PFSK-1 (cell line): Measurements from ENCODE around the gene HOTAIR.

Experiments
- POLR2AphosphoS5 ChIP-seq: IDR thresholded peaks from 2 replicates; pipeline ENCODE4 v1.6.1; 2012; ENCODE audit warnings: low read depth, mild to moderate bottlenecking, control low read depth, low read length, moderate library complexity
- SIN3A ChIP-seq: IDR thresholded peaks from 2 replicates; pipeline ENCODE4 v1.6.1; 2012; ENCODE audit warnings: mild to moderate bottlenecking, low read length, moderate library complexity, borderline replicate concordance; ENCODE audit not compliant: insufficient read depth
- TAF1 ChIP-seq: IDR thresholded peaks from 2 replicates; pipeline ENCODE4 v1.6.1; 2012; ENCODE audit warnings: low read length, control low read depth, borderline replicate concordance; ENCODE audit not compliant: insufficient read depth
- TF ChIP-seq, protein P1 (sequence below), 2 experiments: IDR thresholded peaks; 2 replicates each; pipeline versions ENCODE4 v1.6.1 to v1.8.0; 2011 to 2012; ENCODE audit warnings: low read depth in 2 of 2, low read length in 2 of 2, control low read depth in 1 of 2, inconsistent platforms in 1 of 2, mild to moderate bottlenecking in 1 of 2, moderate library complexity in 1 of 2; ENCODE audit not compliant: insufficient read depth in 1 of 2

DNA sequence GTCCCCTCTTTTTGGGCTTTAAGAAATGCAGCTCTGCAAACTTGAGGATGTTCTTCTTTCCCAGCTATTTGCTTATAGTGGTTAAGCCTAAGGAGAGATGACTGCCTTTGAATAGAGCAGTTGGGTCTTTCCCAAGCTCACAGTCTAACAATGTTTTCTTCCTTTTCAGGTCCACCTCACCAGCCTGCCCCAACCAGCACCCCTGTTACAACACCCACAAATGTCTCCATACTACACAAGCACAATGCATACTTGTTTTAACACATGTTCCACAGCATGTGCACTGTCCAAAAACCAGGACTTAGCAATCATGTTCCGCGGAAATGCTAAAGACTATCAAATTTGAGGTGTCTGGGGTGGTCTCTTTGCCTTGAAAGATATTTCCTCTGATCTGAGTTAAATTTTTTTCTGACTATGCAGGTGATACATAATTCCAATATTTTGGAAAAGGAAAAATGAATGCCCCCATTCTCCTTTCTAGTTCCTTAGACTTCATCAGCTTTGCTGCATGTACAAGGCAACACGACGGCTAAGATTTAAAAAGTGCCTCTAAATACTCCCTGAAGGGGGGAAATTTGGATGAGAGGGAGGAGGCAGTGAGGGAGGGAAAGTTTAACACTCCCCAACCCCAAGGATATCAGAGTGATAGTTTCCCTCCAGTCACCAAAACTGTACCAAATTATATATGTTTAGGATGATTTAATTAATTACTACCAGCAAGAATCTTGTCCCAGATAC lies 42.7 kb downstream of the HOTAIR start:
- TF ChIP-seq POLR2AphosphoS5 (no peak), TAF1 (no peak), SIN3A (no peak)
- TF ChIP-seq, protein P1, sequence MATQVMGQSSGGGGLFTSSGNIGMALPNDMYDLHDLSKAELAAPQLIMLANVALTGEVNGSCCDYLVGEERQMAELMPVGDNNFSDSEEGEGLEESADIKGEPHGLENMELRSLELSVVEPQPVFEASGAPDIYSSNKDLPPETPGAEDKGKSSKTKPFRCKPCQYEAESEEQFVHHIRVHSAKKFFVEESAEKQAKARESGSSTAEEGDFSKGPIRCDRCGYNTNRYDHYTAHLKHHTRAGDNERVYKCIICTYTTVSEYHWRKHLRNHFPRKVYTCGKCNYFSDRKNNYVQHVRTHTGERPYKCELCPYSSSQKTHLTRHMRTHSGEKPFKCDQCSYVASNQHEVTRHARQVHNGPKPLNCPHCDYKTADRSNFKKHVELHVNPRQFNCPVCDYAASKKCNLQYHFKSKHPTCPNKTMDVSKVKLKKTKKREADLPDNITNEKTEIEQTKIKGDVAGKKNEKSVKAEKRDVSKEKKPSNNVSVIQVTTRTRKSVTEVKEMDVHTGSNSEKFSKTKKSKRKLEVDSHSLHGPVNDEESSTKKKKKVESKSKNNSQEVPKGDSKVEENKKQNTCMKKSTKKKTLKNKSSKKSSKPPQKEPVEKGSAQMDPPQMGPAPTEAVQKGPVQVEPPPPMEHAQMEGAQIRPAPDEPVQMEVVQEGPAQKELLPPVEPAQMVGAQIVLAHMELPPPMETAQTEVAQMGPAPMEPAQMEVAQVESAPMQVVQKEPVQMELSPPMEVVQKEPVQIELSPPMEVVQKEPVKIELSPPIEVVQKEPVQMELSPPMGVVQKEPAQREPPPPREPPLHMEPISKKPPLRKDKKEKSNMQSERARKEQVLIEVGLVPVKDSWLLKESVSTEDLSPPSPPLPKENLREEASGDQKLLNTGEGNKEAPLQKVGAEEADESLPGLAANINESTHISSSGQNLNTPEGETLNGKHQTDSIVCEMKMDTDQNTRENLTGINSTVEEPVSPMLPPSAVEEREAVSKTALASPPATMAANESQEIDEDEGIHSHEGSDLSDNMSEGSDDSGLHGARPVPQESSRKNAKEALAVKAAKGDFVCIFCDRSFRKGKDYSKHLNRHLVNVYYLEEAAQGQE (IDR thresholded peaks at IDR 0.05; ENCODE audit: insufficient read depth in 1 of 2, low read depth in 2 of 2, low read length in 2 of 2) = no peak
